Ovary (tissue), 3 donors: ENCODE results near the gene TSTD2.

Experiments used
- EP300 ChIP-seq: sonication (generic); formaldehyde crosslinking; IDR thresholded peaks from one replicate; pipeline ENCODE4 v1.6.1; 2017; ENCODE audit warnings: antibody characterized with exemption
- POLR2A ChIP-seq: fragments of 450-650 bp; IDR thresholded peaks from one replicate; pipeline ENCODE4 v1.6.1; 2017; ENCODE audit warnings: antibody characterized with exemption, mild to moderate bottlenecking, moderate library complexity
- TF ChIP-seq, protein P1 (sequence below), 3 donors: fragments of 450-650 bp in 2 of 3; fragments of 200-600 bp in 1 of 3; IDR thresholded peaks; one replicate each; pipeline versions ENCODE4 v1.5.1 to v1.8.0; 2016 to 2022; ENCODE audit warnings: antibody characterized with exemption in 3 of 3, mild to moderate bottlenecking in 1 of 3
- donor health status: DM: no; HTN: no; CAD: no.

DNA sequence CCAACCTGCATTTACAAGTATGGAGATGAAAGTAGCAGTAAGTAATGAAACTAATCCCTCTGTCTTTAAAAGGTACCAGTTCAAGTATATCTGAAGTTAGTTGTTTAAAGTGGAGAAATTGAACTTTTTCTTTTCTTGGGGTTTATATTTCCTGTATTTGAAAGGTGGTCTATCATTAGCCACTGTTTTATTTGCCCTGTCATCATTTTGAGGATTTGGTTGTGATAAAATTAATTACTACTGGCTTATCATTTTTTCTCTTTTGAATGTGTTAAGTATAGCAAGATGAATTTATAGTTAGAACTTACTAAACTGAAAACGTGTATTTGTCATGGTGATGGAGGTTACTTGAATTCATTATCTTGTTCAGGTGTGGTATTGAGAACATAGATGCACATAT is 25.5 kb upstream of the TSTD2 start:
- TF ChIP-seq, protein P1, sequence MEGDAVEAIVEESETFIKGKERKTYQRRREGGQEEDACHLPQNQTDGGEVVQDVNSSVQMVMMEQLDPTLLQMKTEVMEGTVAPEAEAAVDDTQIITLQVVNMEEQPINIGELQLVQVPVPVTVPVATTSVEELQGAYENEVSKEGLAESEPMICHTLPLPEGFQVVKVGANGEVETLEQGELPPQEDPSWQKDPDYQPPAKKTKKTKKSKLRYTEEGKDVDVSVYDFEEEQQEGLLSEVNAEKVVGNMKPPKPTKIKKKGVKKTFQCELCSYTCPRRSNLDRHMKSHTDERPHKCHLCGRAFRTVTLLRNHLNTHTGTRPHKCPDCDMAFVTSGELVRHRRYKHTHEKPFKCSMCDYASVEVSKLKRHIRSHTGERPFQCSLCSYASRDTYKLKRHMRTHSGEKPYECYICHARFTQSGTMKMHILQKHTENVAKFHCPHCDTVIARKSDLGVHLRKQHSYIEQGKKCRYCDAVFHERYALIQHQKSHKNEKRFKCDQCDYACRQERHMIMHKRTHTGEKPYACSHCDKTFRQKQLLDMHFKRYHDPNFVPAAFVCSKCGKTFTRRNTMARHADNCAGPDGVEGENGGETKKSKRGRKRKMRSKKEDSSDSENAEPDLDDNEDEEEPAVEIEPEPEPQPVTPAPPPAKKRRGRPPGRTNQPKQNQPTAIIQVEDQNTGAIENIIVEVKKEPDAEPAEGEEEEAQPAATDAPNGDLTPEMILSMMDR (IDR thresholded peaks at IDR 0.05), result no peak
- no peak for TF ChIP-seq POLR2A
- no peak for TF ChIP-seq EP300
